ENCODE data around the gene PRDX5.

Gene PRDX5

GRCh38 chr11:64364911-64365310 is 47.0 kb downstream of the PRDX5 start:
- H3K27ac ChIP-seq = no peak overlapping the region
- no peak overlapping the region for H3K4me3 ChIP-seq
- no peaks in the 10 kb centered on the region for H3K27me3 ChIP-seq
- no peak for DNase-seq
- intact Hi-C loops (cut with DNase I; ENCODE audit: low total_unique reads) = no loop called here
- H3K36me3 ChIP-seq = peaks cover 59 to 88% (median 87%) of the 10 kb centered on the region in 3 donors
- peaks cover 0 to 10% (median 7%) of the 10 kb centered on the region in 4 donors for H3K4me1 ChIP-seq
- TF ChIP-seq CTCF (IDR thresholded peaks at IDR 0.05) = no peak
- H3K9me3 ChIP-seq = no peaks in the 10 kb centered on the region

- no peaks in the 10 kb centered on the region for H3K27me3 ChIP-seq
- DNase-seq = no peak
- no peak for TF ChIP-seq CTCF (IDR thresholded peaks at IDR 0.05)
- intact Hi-C loops (cut with DNase I; ENCODE audit: low total_unique reads) = no loop called here
- peaks cover 0 to 4% (median 1%) of the 10 kb centered on the region in 4 donors for H3K4me1 ChIP-seq
- peaks cover 62 to 96% (median 93%) of the 10 kb centered on the region in 3 donors for H3K36me3 ChIP-seq
- no peaks in the 10 kb centered on the region for H3K9me3 ChIP-seq
- H3K27ac ChIP-seq = no peak overlapping the region
- H3K4me3 ChIP-seq = no peak overlapping the region
Measured at GRCh38 chr11:64366751-64367150, 48.8 kb downstream of the PRDX5 start.

- H3K36me3 ChIP-seq = peaks cover 50 to 87% (median 80%) of the 10 kb centered on the region in 3 donors
- no peak for DNase-seq
- H3K9me3 ChIP-seq = no peaks in the 10 kb centered on the region
- H3K4me1 ChIP-seq = peaks cover 0 to 15% (median 7%) of the 10 kb centered on the region in 4 donors
- no peak overlapping the region for H3K27ac ChIP-seq
- H3K4me3 ChIP-seq = no peak overlapping the region
- TF ChIP-seq CTCF (IDR thresholded peaks at IDR 0.05) = no peak
- intact Hi-C loops (cut with DNase I; ENCODE audit: low total_unique reads) = no loop called here
- no peaks in the 10 kb centered on the region for H3K27me3 ChIP-seq
Measured at GRCh38 chr11:64367931-64368672, 50.2 kb downstream of the PRDX5 start.

GRCh38 chr11:64368673-64369074 is 50.8 kb downstream of the PRDX5 start:
- H3K27ac ChIP-seq = no peak overlapping the region
- peaks cover 44 to 81% (median 75%) of the 10 kb centered on the region in 3 donors for H3K36me3 ChIP-seq

More at GRCh38 chr11:64368673-64369074, 50.8 kb downstream of the PRDX5 start:
- intact Hi-C loops (cut with DNase I; ENCODE audit: low total_unique reads) = no loop called here
- TF ChIP-seq CTCF (IDR thresholded peaks at IDR 0.05) = no peak
- Histone ChIP-seq H3K9me3 (no peaks in the 10 kb centered on the region), H3K4me3 (no peak overlapping the region), H3K27me3 (no peaks in the 10 kb centered on the region), H3K4me1 (peaks cover 0 to 15% (median 7%) of the 10 kb centered on the region in 4 donors)
- DNase-seq = no peak

Data from tibial artery (tissue), 4 donors.